HepG2 (cell line): ENCODE data around the gene DOCK4. TPM values are rescaled to one million over a fixed set of nuclear protein-coding genes. Genes with fewer than 3 reads are reported as not detected.
A peak's percentile ranks its signal among the peaks of the same experiment; 100 is the strongest.

Experiments used
- ATAC-seq: fragments of 200-7000 bp; cut with Tn5 transposase; 3 replicates; pipeline ENCODE4 v1.9.1; 2020; ENCODE audit warnings: mild to moderate bottlenecking, moderate library complexity
- BruUV-seq: library from RNA; stranded (reverse); fragments of 400-500 nt; replicated peaks from 2 replicates; lab custom pipeline; 2021; lab: Mats Ljungman, UMichigan
- CTCF ChIA-PET: fragments of 300-600 bp; formaldehyde crosslinking; extraction: SDS; loops from one replicate; lab custom pipeline; 2021; ENCODE audit warnings: low total read pairs, inconsistent platforms, low intra/inter-chr PET ratio; lab: Yijun Ruan, JAX
- POLR2A ChIA-PET: fragments of 350-600 bp; sonication (Branson Sonifier 250); formaldehyde crosslinking; loops from one replicate; lab custom pipeline; 2020; ENCODE audit warnings: antibody characterized with exemption, inconsistent platforms; lab: Yijun Ruan, JAX
- DNase-seq: peaks from one replicate; pipeline ENCODE4 v3.0.0-alpha.2; 2015; ENCODE audit warnings: low spot score
- FAIRE-seq: peaks from 3 replicates; lab custom pipeline; 2011; peaks lifted over from hg19 to GRCh38; lab: Jason Lieb, UNC
- H2AFZ ChIP-seq: one replicate; pipeline ENCODE4 v1.6.1; 2011; ENCODE audit warnings: low read length, inconsistent platforms
- H3K27ac ChIP-seq: fragments of 300-600 bp; 3 replicates; pipeline ENCODE4 v1.8.0; 2011; ENCODE audit warnings: mixed run types, mild to moderate bottlenecking, mixed read lengths, low read length, inconsistent platforms; ENCODE audit not compliant: insufficient read depth; ENCODE audit errors: extremely low read length
- H3K27me3 ChIP-seq, 2 experiments: fragments of 200-600 bp in 1 of 2; 2 replicates in 1 of 2; 3 replicates in 1 of 2; pipeline versions ENCODE4 v1.6.0 to v1.8.0; 2011; ENCODE audit warnings: low read length in 2 of 2, mild to moderate bottlenecking in 2 of 2, moderate library complexity in 2 of 2, inconsistent platforms in 1 of 2; ENCODE audit not compliant: insufficient read depth in 2 of 2, control insufficient read depth in 1 of 2
- H3K36me3 ChIP-seq, 2 experiments: fragments of 200-600 bp in 1 of 2; replicated peaks in 1 of 2; 2 replicates in 1 of 2; 3 replicates in 1 of 2; pipeline versions ENCODE4 v1.5.1 to v1.8.0; 2011; ENCODE audit warnings: low read length in 2 of 2, inconsistent platforms in 1 of 2; ENCODE audit not compliant: insufficient read depth in 2 of 2, control insufficient read depth in 1 of 2
- H3K4me1 ChIP-seq: 2 replicates; pipeline ENCODE4 v1.5.1; 2012; ENCODE audit warnings: low read length, inconsistent platforms; ENCODE audit not compliant: insufficient read depth
- H3K4me2 ChIP-seq: 2 replicates; pipeline ENCODE4 v1.6.0; 2011; ENCODE audit warnings: low read depth, low read length, inconsistent platforms
- H3K4me3 ChIP-seq, 3 experiments: fragments of 200-600 bp in 1 of 3; sonication (generic), shearing (Covaris generic) in 1 of 3; replicated peaks in 1 of 3; 2 replicates each; pipeline ENCODE4 v1.5.1; 2011 to 2016; ENCODE audit warnings: low read length in 3 of 3, inconsistent platforms in 2 of 3, low read depth in 2 of 3, mild to moderate bottlenecking in 2 of 3, control low read depth in 1 of 3, mixed read lengths in 1 of 3; ENCODE audit not compliant: insufficient read depth in 1 of 3
- H3K79me2 ChIP-seq: one replicate; pipeline ENCODE4 v1.6.1; 2011; ENCODE audit warnings: low read length, inconsistent platforms; ENCODE audit not compliant: insufficient read depth
- H3K9ac ChIP-seq: 2 replicates; pipeline ENCODE4 v1.6.0; 2011; ENCODE audit warnings: mild to moderate bottlenecking, low read depth, low read length, inconsistent platforms; ENCODE audit not compliant: insufficient read depth
- H3K9me3 ChIP-seq: 2 replicates; pipeline ENCODE4 v1.5.1; 2012; ENCODE audit warnings: mild to moderate bottlenecking, low read length
- H4K20me1 ChIP-seq: 2 replicates; pipeline ENCODE4 v1.6.0; 2011; ENCODE audit warnings: inconsistent platforms, mild to moderate bottlenecking, low read length, moderate library complexity; ENCODE audit not compliant: insufficient read depth
- MAFF ChIP-seq: IDR thresholded peaks from 2 replicates; pipeline ENCODE4 v1.6.1; 2011; ENCODE audit warnings: low read depth, low read length, improper control_type of control experiment
- MAFK ChIP-seq, 2 experiments: IDR thresholded peaks in 1 of 2; conservative IDR thresholded peaks in 1 of 2; 2 replicates each; pipeline ENCODE4 v1.6.1; 2011; ENCODE audit warnings: improper control_type of control experiment in 2 of 2, low read length in 2 of 2
- MIER3 ChIP-seq: IDR thresholded peaks from 2 replicates; pipeline ENCODE4 v1.6.1; 2016; ENCODE audit warnings: missing compliant biosample characterization, borderline replicate concordance
- NFE2 ChIP-seq: sonication (generic); formaldehyde crosslinking; IDR thresholded peaks from 2 replicates; pipeline ENCODE4 v1.4.0; 2020; ENCODE audit warnings: missing genetic modification reagents
- PAX8 ChIP-seq: sonication (generic); formaldehyde crosslinking; IDR thresholded peaks from 2 replicates; pipeline ENCODE4 v1.8.0; 2022; ENCODE audit warnings: mild to moderate bottlenecking, missing genetic modification reagents, borderline replicate concordance
- SMYD3 ChIP-seq: sonication (generic); formaldehyde crosslinking; IDR thresholded peaks from 2 replicates; pipeline ENCODE4 v1.8.1; 2023; ENCODE audit warnings: mild to moderate bottlenecking, missing genetic modification reagents
- SP5 ChIP-seq: IDR thresholded peaks from 2 replicates; pipeline ENCODE4 v1.6.1; 2016; ENCODE audit warnings: low read depth, borderline replicate concordance
- TBX3 ChIP-seq: fragments of 450-650 bp; IDR thresholded peaks from 2 replicates; pipeline ENCODE4 v1.6.1; 2017; ENCODE audit warnings: antibody characterized with exemption, mild to moderate bottlenecking, inconsistent platforms, borderline replicate concordance
- ZFP90 ChIP-seq: sonication (generic); formaldehyde crosslinking; IDR thresholded peaks from 2 replicates; pipeline ENCODE4 v1.8.0; 2022; ENCODE audit warnings: missing genetic modification reagents, mild to moderate bottlenecking, inconsistent platforms, borderline replicate concordance
- ZNF234 ChIP-seq: sonication (generic); formaldehyde crosslinking; conservative IDR thresholded peaks from 2 replicates; pipeline ENCODE4 v1.5.1; 2020; ENCODE audit warnings: mild to moderate bottlenecking, missing genetic modification reagents
- ZNF263 ChIP-seq: sonication (generic); formaldehyde crosslinking; IDR thresholded peaks from 2 replicates; pipeline ENCODE4 v1.4.0; 2020; ENCODE audit warnings: missing genetic modification reagents
- ZNF503 ChIP-seq: sonication (generic); formaldehyde crosslinking; IDR thresholded peaks from 2 replicates; pipeline ENCODE4 v1.4.0; 2020; ENCODE audit warnings: missing genetic modification reagents
- ZNF816 ChIP-seq: sonication (generic); formaldehyde crosslinking; IDR thresholded peaks from 2 replicates; pipeline ENCODE4 v1.8.0; 2022; ENCODE audit warnings: missing genetic modification reagents, mild to moderate bottlenecking, borderline replicate concordance
- WGBS: methylation state at CpG from one replicate; pipeline ENCODE4 v1.1.6; 2017; ENCODE audit warnings: low lambda C conversion rate; 5-methylcytosine and 5-hydroxymethylcytosine counted together
- in situ Hi-C: cut with HindIII; loops from 2 replicates; pipeline ENCODE4 v1.10.0; 2017; ENCODE audit warnings: low pct_unique_long_range_greater_than_20kb; ENCODE audit not compliant: extremely low pct_ligation_motif_present
- intact Hi-C: fragments of 100-400 bp; cut with micrococcal nuclease; formaldehyde crosslinking; loops from one replicate; pipeline ENCODE4 v1.10.0; 2022; ENCODE audit not compliant: unreplicated experiment
- polyA plus RNA-seq, 8 experiments: library from polyadenylated mRNA; depleted of rRNA in 3 of 8; stranded (reverse) in 7 of 8; unstranded in 1 of 8; fragments of >200 nt; fragmentation: Illumina TruSeq in 4 of 8; extraction: Trizol in 4 of 8; gene quantifications; 2 replicates each; pipeline versions ENCODE4 v1.2.1 to v1.2.3, GENCODE V29; 2011 to 2016; ENCODE audit warnings: low read depth in 4 of 8, missing spikeins in 1 of 8, mixed read lengths in 1 of 8; ENCODE audit not compliant: insufficient read depth in 1 of 8
- total RNA-seq, 5 experiments: library from RNA; depleted of rRNA; stranded (reverse); fragments of >200 nt; fragmentation: Illumina TruSeq; extraction: Trizol; gene quantifications; 2 replicates each; pipeline ENCODE4 v1.2.3, GENCODE V29; 2016; ENCODE audit warnings: low read depth in 1 of 5

DOCK4 gene
- total and polyA plus RNA-seq, 2 of the 13 experiments (the other 11 are each of a cell fraction or from before 2014, with no cell fraction given): 13.5 to 17.4 TPM

DNA sequence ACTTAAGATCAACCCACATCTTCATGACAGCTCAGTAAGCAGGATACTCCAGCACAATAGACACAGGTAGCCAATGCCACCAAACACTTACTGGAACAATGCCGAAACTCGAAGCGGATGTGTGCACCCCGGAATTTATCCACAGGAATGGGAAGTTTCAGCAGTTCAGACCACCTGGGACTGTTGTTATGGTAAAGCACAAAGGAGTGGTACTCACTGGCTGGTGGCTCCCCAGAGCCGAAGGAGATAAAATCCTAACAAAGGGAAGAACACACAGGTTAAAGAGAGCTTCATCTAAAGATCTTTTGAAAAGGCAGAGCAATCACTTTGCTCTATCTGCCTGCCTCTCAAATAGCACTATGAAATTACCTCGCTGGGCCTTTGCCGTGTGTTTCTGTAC is 305.9 kb downstream of the DOCK4 start (continued):
- TF ChIP-seq ZNF816 (CRISPR knock-in tag): no peak

DNA sequence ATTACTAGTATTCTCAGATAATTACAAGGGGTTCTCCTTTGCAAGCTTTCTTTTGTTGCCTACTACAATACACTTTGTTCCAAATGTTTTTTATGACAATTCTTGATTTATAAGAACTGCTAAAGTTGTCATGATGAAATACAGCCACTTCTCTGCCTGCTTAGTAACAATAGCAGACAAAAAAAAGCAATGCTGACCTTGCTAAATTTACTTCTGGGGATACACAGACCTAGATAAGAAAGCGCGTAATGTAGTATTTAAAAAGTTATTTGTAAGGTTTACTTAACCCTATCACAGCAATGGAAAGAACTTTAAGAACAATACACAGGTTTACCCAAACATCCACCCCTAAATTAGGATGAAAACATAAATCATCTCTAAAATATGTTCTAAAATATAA is 311.1 kb downstream of the DOCK4 start:
- no TSS peak for BruUV-seq
- Histone ChIP-seq H3K4me1 (no peaks in the 10 kb centered on the region), H2AFZ (no peak overlapping the region), H3K27ac (no peak overlapping the region), H3K36me3 (peaks cover 0 to 30% of the 10 kb centered on the region in 2 experiments; a peak in 3 of 5 replicates), H3K9me3 (no peaks in the 10 kb centered on the region), H4K20me1 (no peaks in the 10 kb centered on the region), H3K9ac (no peak overlapping the region), H3K4me2 (no peak overlapping the region)
- no peak for ATAC-seq
- no peak for FAIRE-seq
- intact Hi-C loops: no loop called here
- TF ChIP-seq MAFF (peak; percentile 79), MAFK (conservative IDR thresholded peaks at IDR 0.05 in 1 of 2, IDR thresholded peaks at IDR 0.05 in 1 of 2; ENCODE audit: low read length in 2 of 2) (peak; percentile 78 to 90), SMYD3 (CRISPR knock-in tag) (no peak), ZFP90 (CRISPR knock-in tag) (no peak)
- TF ChIP-seq, all 625 proteins: peak for 2
- ChIA-PET CTCF (no interaction called here), POLR2A (no interaction called here)
- Histone ChIP-seq H3K27me3 (no peaks in the 10 kb centered on the region), H3K4me3 (no peak overlapping the region), H3K79me2 (no peaks in the 10 kb centered on the region)
- in situ Hi-C loops: no loop called here
- DNase-seq: no peak
- WGBS: 99% methylated on average over 2 of the region's 2 CpGs

GRCh38 chr7:111894518-111894917 is 311.7 kb downstream of the DOCK4 start:
- ChIA-PET POLR2A (no interaction called here), CTCF (no interaction called here)
- no peak for ATAC-seq
- TF ChIP-seq ZNF503 (CRISPR knock-in tag) (no peak), ZNF234 (no peak), SP5 (no peak), MIER3 (CRISPR knock-in tag) (no peak), TBX3 (no peak), ZNF263 (CRISPR knock-in tag) (no peak), PAX8 (CRISPR knock-in tag) (no peak), NFE2 (CRISPR knock-in tag) (no peak)

More at GRCh38 chr7:111894518-111894917, 311.7 kb downstream of the DOCK4 start:
- H4K20me1 ChIP-seq: no peaks in the 10 kb centered on the region
- whole genome bisulfite sequencing: 100% methylated on average over 1 of the region's 1 CpG
- intact Hi-C loops (no loop called here), in situ Hi-C loops (no loop called here)
- no peaks in the 10 kb centered on the region for H3K79me2 ChIP-seq
- no TSS peak for BruUV-seq
- H3K4me1 ChIP-seq: no peaks in the 10 kb centered on the region
- H3K4me3 ChIP-seq: no peak overlapping the region
- FAIRE-seq (no peak), DNase-seq (no peak)
- no peak overlapping the region for H2AFZ ChIP-seq
- H3K4me2 ChIP-seq: no peak overlapping the region
- H3K9me3 ChIP-seq: no peaks in the 10 kb centered on the region
- no peak overlapping the region for H3K27ac ChIP-seq
- H3K36me3 ChIP-seq: peaks cover 0 to 28% of the 10 kb centered on the region in 2 experiments; a peak in 3 of 5 replicates
- no peak overlapping the region for H3K9ac ChIP-seq
- no peaks in the 10 kb centered on the region for H3K27me3 ChIP-seq
